Stimulated activated CD4-positive, alpha-beta T cell treated with anti-CD3 and anti-CD28 coated beads, Interleukin-4, amount 100 ng/mL, for 24 hours (primary cell): Measurements from ENCODE around the gene IER5.
"Not testable (repeated sequence)": the region's sequence is repeated elsewhere in the genome, so short reads cannot be mapped to it uniquely, and the experiment has no call there.

ENCODE experiments used
- DNase-seq: peaks from one replicate; pipeline ENCODE4 v3.0.0-alpha.2; 2020

Gene IER5

GRCh38 chr1:181088079-181089016, at the start of gene IER5:
IER5 (plus strand) TSS chr1:181088700; CDS start chr1:181088903, 203 bp downstream.
- peak; percentile 97 for DNase-seq

- no peak for DNase-seq
Measured at GRCh38 chr1:181040284-181040865, 48.1 kb upstream of the IER5 start.

DNA sequence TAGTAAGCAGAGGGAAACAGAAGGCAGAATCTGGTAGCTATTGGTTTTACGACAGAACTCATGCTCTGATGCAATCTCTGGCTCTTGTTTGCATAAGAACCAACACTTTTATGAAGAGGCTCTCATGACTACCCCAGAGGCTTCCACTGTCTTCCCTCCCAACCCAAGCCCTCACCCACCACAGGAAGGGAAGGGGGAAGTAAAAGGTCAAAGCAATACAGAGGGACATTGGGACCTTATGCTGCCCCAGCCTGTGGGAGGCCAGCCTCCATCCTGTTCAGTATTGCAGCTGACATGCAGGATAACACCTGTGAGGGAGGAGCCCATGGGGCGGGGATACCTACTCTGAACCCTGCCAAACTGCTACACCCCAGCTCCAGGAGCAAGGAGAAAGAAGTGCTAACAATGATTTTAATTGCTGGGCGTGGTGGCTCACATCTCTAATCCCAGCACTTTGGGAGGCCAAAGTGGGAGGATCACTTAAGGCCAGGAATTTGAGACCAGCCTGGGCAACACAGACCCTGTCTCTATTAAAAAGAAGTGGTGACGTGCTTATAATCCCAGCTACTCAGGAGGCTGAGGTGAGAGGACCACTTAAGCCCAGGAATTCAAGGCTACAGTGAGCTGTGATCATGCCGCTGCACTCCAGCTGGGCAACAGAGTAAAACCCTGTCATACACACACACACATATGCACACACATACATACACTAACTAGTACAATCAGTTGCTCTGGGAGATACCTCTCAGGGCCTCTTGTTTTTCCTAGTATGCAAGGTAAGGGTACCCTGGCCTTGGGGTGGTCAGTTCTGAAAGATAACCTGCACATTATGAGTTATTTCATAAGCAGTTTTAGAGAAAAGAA, 45.2 kb upstream of the IER5 start:
- DNase-seq = no peak

DNA sequence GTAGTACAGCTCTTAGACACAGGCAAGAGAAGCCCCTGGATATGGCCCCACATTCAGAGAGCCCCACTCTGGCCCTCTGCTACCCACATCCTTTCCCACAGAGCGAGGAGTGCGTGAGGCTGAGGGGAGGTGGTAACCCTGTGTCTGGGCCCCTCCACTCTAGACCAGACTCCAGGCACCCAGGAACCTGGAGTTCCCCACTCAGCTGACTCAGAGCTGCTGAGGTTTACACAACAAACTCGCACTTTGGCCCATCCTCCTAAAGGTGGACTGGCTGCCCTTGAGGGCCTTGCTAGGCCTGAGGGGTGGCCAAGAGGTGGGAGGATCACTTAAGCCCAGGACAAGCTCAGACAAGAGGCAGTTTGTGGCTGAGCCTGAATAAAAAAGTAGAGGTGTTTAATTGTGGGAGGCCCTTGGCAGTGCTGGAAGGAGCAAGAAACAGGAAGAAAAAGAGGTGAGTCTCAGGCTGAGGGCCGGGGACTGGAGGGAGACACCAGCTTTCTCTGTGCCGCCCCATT, 44.0 kb upstream of the IER5 start:
- peak; percentile 57 for DNase-seq

- DNase-seq = not testable (repeated sequence)
Measured at GRCh38 chr1:181045946-181046345, 42.6 kb upstream of the IER5 start.

- no peak for DNase-seq
Measured at GRCh38 chr1:181049378-181049777, 39.1 kb upstream of the IER5 start.

- DNase-seq = no peak
Measured at GRCh38 chr1:181050922-181051321, 37.6 kb upstream of the IER5 start.

DNA sequence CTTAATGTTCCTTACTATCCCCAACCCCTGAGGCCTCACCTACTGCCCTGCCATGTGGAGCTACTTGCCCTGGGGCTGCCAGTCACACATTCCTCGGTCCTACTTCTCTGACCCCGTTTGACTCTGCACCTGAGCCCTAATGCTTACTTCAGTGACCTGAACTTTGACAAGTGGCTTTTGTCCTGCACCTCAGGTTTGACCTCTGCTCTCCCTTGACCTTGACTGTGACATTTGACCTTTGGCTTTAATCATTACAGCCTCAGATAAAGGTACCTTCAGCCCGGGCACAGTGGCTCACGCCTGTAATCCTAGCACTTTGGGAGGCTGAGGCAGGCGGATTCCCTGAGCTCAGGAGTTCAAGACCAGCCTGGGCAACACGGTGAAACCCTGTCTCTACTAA, 31.9 kb upstream of the IER5 start:
- DNase-seq = no peak

DNA sequence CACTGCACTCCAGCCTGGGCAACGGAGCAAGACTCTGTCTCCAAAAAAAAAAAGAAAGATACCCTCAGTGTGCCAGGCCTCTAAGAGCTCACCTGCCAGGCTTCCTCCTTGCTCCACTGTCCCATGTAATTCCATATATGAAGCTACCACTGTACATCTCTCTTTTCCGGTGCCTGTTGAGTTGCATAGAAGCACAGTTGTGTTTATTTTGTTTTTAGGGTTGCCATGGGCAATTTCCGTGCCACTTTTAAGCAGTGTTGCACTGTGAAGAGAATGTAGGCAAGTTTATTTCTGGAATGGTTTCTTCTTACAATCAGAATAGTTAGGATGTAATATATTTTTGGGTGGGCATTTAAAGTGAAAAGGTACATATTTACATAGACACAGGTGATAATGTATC, 31.4 kb upstream of the IER5 start:
- DNase-seq = no peak

GRCh38 chr1:181059435-181059834, 29.1 kb upstream of the IER5 start:
- DNase-seq = no peak

DNA sequence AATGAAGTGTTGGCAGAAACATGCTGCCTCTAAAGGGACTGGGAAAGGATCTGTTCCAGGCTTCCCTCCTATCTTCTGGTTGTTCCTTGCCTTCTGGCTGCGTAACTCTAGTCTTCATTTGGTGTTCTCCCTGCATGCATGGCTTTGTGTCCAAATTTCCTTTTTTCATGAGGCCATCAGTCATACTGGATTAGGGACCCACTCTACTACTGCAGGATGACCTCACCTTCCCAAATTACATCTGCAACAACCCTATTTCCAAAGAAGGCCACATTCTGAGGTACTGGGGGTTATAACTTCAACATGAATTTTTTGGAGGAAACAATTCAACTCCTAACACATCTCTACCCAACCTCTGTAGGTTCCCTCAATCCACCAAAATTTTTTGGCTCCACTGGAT, 28.4 kb upstream of the IER5 start:
- no peak for DNase-seq

GRCh38 chr1:181060947-181061346, 27.6 kb upstream of the IER5 start:
- DNase-seq = not testable (repeated sequence)

DNA sequence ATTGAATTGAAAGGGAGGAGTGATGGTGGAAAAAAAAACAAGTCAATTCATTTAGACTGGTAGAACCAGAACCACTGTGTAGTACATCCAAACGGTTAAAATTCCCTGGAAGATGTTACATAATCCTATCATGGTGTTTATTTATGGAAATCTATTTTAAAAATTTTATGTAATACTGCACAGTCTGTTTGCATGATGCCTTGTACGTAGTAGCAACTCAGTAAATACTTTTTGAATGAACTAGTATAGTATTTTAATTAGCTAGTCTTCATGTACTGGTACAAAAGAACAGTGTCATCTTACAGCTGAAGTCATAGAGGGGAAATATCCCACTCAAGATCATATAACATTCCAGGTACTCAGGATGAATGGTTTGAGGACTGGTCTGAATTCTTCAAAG, 27.0 kb upstream of the IER5 start:
- no peak for DNase-seq

DNA sequence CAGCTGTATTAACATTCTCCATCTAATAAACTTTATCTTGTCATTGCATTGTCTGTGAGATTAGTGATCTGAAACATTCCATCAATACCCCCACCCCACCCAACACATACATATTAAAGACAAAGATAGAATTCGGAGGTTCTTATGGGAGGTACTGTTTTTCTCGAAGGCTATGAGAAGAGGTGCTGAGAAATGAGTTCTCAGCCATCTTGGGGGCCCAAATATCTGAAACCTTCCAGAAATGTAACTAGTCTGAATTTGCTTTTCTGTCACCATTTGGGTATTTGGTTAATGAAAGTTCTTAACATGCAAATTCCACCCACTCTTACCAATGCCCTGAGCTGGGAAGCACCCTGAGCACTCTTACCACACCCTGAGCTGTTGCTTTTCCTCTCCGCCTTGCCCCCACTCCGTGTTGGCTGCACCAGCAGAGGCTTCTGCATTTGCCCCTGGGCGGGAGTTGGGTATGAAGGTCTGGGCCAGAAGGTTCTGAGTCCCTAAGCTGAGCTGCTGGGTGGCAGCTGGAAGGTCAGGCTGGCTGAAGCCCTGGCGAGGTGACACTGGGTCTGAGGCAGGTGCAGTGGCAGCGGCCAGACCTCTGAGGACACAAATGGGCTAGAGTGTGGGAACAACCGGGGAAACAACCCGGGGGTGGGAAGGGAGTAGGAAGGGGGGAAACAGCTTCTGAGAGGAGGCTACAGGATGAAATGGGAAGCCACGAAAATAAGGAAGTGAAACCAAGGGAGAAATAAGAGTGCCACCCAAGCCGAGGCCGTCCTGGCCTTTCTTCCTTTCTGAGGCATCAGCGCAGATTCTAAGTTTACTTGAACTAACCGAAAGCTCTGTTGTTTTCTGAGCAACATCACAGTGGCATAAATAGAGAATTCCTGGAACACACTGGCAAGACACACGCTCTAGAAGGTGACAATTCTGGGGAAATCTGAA, 26.3 kb upstream of the IER5 start:
- peak; percentile 31 for DNase-seq

- peak; percentile 34 for DNase-seq
Measured at GRCh38 chr1:181062836-181063428, 25.6 kb upstream of the IER5 start.

GRCh38 chr1:181064011-181064623, 24.4 kb upstream of the IER5 start:
- DNase-seq = no peak

- DNase-seq = no peak
Measured at GRCh38 chr1:181064702-181065101, 23.8 kb upstream of the IER5 start.

DNA sequence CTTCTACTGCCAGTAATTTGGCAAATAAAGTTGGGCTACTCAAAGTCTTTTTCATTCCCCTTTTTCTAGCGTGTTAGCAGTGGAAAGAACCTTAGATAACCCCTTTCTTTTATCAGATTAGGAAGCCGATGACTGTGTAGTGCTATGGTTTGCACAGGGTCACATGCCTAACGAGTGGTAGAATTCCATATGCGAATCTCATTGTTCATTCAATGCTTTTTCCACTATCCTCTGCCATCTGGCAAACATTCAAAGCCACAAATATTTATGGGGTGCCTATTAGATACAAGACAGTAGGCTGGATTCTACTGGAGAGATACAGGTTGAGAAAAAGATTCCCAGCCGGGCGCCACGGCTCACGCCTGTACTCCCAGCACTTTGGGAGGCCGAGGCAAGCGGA, 14.9 kb upstream of the IER5 start:
- no peak for DNase-seq

DNA sequence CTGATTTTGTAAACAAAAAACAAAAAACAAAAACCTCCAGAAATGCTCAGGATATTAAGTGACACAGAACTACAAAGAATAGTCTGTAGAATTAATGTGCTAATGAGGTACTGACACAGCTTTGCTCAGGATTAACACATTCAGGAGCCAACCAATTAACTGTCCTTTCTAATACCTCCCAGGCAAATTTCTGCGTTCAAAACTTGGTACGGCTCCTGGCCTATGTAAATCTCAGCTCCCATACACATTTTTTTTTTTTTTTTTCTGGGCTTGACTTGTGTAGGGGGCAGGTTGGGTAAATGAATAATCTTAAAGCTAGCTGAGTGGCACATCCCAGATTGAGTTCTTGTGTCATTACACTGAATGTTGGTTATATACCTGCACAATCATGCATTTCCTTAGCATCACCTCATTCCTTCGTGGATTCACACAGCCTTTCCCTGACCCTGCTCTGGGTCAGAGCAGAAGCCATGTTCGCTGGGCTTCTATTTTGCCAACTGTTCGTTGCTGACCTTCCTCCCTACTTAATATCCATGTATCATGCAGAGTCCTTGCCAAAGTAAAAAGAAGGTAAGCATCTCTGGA, 12.6 kb upstream of the IER5 start:
- DNase-seq = no peak

- no peak for DNase-seq
Measured at GRCh38 chr1:181076852-181077251, 11.6 kb upstream of the IER5 start.
